ENCODE data around the gene RAB11FIP3.
A peak's percentile ranks its signal among the peaks of the same experiment; 100 is the strongest.

Gene RAB11FIP3

DNA sequence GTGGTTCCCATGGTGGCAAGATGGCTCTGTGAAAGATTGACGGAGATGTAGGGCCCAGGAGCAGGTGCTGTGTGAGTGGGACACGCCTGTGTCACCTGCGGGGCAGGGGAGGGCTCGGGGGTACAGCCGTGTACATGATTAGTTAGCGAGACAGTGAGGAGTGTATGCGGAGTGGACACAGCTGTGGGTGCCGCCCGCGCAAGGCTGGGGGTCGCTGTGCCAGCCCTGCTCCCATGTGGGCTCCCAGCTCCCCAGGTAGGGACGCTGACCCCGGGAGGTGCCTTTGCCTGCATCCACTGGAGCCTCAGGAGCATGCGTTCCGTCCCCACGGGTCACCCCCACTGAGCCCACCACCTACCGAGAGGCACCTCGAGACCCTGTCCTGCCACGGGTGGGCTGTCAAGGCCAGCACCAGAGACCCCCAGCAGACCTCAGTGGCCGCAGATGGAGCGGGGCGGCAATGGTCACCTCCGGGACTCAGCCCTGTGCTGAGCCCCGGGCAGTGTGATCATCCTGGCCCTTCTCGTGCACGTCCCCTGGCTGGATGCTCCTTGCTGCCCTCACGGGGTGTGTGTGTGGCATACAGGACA is 109.5 kb downstream of the RAB11FIP3 start:
- DNase-seq, result no peak

DNA sequence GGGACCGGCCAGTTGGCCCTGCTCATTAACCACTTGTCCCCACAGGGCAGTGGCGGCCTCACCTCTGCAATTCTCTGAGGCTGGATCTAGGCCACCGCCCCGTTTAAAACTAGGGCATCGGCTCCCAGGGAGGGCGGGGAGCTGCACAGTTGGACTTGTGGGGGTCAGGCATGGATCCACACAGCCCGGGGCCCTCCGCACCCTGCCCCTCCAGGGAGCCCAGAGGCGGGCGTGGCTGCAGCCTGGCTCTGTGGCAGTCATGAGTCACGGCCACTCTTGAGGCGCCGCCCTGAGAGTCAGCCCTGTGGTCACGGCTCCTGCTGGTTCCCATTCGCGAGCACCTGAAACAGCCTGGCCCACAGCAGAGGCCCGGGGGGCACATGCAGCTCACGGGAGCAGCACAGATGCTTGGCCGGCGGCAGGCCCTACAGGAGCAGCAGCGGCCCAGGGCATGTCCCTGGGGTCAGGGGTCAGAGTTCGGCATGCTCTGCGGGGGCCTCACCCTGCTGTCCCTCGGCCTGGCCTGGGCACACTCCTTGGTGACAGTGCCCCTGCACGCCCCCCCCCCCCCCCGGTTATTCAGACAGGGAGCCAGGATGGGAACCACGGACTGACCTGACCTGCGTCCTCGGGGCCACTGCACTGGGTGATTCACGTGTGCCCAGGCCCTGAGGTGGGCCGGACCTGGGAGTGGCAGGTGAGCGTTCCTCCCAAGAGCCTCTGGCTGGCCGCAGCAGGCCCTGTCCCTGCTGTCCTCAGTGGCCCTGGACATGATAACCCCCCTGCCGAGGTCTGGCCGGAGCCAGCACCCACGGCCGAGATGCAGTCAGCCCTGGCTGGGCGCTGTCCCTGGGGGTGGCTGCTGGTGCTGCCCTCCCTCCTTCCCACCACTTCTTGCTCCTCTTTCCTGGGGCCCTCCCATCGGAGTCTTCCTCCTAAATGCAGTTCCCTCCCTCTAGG is 110.3 kb downstream of the RAB11FIP3 start:
- no peak for DNase-seq

DNA sequence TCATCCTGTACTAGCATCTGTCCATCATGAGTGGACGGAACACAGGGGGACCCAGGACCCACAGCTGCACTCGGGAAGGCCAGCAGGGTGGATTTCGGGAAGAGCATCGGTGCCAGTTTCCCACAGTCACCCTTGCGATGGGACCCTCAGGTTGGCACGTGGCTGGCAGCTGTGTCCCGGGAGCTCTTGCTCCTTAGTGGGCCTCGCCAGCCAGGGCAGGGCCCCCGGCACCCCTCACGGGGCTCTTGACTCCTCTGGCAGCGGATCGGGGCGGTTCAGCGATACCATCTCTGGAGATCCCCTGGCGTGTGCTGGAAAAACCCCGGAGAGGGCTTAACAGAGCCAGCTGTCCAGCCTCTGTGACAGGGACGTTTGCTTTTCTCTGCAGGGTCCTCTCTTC is 111.3 kb downstream of the RAB11FIP3 start:
- no peak for DNase-seq

DNA sequence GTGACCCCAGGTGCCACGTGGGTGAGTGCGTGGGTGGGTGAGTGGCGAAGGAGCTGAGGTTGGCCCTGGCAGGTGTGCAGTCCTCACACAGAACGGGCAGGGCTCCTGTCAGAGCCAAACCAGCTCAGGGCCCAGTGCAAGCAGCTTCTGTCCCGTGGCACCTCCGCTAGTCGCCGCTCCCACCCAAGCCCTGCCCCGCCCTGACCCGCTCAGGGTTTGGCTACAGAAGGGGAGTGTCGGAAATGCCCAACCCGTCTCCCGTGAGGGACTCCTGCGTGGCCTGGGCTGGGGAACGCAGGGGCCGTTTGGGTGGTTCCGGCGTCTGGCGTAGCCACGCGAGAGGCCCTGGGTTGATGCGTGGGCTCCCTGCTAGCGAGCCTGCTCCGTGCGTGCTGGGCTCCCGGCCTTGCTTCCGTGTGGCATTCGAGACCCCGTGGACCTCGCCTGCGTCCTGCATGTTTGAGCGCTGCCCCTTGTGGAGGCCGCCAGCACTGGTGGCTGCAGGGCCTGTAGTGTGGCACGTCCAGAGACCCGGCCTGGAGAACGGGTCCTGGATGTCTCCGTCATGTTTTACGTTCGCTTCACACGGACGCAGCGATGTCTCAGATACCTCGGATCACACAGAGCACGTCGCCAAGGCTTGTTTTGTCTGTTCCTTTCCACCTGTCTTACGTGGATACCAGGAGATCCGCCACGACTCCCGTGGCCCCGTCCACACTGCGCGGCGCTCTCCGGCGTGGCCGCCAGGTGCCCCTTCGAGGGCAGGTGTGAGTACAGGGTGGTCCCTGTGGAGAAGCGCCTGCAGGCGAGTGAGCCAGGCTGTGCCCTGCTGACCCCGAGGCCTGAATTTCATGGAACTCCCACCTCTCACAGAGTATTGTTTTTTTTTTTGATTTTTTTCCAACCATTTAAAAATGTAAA is 112.2 kb downstream of the RAB11FIP3 start:
- DNase-seq, result peak in 1 of 2 experiments; percentile 34

DNA sequence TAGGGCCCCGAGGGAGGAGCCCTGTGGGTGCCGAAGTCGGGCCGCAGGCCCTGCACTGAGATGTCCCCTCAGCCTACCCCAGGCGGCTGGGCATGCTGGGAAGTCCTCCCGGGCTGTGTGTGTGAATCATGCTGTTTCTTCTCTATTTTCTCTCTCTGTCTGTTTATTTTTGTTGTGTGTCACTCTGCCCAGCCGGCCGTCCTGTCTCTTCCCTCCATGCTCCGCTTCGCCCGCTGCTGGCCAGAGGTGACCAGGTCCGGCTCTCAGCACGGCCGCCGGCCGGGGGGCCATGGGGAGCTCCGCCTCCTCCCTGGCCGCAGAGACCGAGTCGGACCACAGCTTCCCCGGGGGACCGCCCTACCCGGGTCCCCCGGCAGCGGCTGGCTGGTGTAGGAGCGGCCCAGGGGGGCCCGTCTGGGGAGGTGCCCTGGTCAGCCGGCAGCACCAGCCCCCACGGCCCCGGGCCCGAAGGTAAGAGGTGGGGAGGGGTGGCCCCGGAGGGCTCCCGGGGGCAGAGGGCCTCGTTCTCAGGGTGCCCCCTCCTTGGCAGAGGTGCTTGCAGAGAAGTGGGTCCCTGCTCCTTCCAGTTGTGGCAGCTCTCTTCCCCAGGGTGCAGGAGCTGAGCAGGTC is 114.6 kb downstream of the RAB11FIP3 start:
- DNase-seq, result no peak

DNA sequence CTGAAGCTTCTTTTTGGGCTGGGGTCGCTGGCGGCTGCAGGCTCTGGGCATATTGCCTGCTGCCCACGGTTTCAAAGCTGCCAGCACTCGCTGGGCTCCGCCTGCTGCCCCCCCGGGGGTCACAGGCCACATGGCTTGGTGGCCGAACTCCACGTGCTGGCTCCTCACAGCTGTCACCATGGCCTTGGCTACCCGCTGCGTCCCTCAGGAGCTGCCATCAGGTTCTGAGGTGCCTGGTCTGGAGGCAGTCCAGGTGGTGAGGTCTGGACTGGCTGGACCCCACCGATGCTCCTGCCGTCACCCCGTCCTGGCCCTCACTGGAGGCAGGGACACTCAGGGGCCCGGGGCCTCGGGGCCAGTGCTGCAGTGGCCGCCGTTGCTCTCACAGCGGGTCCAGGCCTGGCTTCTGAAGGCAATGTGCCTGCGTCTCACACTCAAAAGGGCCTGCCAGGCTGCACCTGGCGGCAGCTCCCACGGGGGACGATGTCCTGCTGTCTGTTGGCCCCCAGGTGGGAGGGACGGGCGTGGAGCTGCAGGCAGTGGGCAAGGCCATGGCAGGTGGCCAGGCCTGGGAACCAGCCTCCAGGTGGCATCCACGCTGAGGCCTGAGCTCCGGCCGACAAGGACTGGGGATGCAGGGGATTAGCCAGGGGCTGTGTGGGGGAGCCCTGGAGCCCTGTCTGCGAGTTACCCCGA is 115.3 kb downstream of the RAB11FIP3 start:
- DNase-seq, result no peak

DNA sequence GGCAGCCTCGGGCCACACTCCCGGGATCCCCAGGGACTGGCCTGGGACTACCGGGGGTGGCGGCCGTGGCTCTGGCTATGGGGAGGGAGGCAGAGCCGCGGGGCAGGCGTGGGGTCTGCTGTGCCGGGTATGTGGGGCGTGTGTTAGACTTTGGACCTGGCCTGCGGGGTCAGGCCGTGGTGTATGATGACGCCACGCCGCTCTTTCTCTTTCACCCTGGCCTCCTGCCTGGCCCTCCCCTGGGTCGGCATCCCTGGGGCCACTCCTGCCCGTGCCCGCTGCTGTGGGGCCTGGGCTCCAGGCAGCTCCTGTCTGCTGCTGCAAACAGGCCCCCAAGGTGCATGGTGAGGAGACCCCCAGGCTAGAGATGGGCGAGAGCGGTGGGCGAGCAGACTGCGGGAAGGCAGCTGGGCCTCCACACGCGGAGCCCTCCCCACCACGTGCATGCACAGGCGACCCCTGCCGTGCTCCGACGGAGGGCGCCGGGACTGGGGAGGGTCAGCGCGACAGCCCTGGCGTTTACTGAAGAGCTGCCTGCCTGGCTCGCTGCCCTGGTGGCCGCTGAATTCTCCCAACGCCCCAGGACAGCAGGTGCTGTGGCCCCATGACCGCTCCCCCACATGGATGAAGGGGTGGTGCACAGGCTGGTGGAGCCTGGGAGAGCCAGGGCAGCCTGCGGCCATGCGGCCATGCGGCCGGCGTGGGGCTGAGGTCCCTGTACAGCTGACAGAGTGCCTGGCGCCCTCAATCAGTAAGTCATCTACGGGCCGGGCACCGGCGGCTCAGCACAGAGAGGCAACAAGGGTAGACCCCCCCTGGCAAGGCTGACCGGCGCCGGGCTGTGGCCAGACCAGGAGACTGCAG is 118.1 kb downstream of the RAB11FIP3 start:
- DNase-seq, result no peak

DNA sequence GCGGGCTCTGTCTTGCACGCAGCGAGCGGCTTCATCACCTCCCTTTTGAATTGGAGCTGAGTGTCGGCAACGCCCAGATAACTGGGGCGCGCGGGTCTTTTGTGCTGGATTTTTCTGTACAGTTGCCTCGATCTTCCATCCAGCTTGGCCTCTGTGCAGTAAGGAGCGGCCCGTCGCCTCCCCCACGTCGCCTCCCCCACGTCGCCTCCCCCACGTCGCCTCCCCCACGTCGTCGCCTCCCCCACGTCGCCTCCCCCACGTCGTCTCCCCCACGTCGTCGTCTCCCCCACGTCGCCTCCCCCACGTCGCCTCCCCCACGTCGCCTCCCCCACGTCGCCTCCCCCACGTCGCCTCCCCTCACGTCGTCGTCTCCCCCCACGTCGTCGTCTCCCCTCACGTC is 119.1 kb downstream of the RAB11FIP3 start:
- DNase-seq, result no peak

DNA sequence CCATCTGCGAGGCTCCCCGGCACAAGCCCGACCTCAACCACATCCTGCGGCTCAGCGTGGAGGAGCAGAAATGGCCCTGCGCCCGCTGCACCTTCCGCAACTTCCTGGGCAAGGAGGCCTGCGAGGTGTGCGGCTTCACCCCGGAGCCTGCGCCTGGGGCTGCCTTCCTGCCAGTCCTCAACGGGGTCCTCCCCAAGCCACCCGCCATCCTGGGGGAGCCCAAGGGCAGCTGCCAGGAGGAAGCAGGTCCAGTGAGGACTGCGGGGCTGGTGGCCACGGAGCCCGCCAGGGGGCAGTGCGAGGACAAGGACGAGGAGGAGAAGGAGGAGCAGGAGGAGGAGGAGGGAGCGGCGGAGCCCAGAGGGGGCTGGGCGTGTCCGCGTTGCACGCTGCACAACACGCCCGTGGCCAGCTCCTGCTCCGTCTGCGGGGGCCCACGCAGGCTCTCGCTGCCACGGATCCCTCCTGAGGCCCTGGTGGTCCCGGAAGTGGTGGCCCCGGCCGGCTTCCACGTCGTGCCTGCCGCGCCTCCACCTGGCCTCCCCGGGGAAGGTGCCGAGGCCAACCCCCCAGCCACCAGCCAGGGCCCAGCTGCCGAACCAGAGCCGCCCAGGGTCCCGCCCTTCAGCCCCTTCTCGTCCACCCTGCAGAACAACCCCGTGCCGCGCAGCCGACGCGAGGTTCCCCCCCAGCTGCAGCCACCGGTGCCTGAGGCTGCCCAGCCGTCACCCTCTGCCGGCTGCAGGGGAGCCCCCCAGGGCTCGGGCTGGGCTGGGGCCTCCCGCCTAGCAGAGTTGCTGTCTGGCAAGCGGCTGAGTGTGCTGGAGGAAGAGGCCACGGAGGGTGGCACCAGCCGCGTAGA is 121.7 kb downstream of the RAB11FIP3 start:
- DNase-seq, result peak; percentile 53 to 54

DNA sequence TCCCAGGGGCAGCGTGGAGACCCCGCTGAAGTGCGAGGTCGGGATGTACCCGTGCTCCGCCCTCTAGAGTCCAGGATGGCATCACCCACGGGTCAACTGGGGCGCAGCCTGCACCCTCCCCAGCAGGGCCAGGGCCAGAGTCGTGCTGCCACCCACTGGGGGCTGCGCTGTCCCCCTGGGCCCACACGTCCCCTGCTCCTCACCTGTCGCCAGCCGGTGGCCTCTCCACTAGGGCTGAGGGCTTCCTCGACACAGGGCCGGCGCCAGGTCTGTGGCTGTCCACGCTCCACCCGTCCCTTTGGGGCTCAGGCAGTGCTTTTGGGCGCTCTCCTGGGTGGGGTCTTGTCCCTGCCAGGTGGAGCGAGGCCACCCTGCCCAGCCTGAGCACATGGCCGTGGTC is 123.1 kb downstream of the RAB11FIP3 start:
- DNase-seq, result no peak

DNA sequence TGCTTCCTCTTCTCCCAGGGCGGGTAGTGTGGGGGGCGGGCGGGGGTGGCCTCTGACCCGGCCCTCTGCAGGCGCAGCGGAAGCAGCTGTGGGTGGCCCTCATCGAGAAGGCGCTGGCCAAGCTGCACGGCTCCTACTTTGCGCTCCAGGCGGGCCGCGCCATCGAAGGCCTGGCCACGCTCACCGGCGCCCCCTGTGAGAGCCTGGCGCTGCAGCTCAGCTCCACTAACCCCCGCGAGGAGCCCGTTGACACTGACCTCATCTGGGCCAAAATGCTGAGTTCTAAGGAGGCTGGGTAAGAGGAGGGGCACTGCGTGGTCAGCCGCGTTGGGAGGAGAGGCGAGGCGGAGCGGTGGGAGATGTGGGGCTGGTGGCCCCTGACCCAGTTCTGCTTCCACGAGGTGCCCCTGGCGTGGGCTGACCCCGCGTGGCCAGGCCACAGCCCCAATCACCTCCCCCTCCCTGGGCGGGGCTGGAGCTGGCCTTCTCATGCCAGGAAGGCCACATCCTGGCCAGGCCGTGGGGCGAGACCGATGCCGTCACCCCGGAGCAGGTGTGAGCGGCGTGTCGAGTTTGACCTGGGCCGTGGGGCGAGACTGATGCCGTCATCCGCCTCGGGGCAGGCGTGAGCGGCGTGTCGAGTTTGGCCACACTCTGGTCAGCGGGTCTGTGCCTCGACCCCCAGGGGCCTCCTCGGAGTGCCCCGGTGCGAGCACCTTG is 124.3 kb downstream of the RAB11FIP3 start:
- DNase-seq, result no peak

DNA sequence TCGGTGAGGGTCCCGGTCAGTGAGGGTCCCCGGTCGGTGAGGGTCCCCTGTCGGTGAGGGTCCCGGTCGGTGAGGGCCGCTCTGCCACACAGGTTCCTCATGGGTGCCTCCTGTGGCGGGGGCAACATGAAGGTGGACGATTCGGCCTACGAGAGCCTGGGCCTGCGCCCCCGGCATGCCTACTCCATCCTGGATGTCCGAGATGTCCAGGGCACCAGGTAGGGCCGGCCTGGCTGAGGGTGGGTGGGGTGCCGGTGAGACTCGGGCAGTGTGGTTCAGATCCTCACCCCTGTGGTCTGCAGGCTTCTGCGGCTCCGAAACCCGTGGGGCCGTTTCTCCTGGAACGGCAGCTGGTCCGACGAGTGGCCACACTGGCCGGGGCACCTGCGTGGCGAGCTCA is 125.8 kb downstream of the RAB11FIP3 start:
- DNase-seq, result no peak

DNA sequence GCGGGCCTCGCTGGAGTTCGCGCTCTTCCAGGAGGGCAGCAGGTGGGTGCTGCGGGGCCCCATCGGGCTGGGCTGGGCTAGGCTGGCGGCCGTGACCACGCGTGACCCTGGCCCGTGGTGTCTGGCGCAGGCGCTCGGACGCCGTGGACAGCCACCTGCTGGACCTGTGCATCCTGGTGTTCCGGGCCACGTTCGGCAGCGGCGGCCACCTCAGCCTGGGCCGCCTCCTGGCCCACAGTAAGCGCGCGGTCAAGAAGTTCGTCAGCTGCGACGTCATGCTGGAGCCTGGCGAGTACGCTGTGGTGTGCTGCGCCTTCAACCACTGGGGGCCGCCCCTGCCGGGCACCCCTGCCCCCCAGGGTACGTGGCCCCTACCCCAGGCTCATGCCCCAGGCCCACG is 126.7 kb downstream of the RAB11FIP3 start:
- DNase-seq, result no peak

DNA sequence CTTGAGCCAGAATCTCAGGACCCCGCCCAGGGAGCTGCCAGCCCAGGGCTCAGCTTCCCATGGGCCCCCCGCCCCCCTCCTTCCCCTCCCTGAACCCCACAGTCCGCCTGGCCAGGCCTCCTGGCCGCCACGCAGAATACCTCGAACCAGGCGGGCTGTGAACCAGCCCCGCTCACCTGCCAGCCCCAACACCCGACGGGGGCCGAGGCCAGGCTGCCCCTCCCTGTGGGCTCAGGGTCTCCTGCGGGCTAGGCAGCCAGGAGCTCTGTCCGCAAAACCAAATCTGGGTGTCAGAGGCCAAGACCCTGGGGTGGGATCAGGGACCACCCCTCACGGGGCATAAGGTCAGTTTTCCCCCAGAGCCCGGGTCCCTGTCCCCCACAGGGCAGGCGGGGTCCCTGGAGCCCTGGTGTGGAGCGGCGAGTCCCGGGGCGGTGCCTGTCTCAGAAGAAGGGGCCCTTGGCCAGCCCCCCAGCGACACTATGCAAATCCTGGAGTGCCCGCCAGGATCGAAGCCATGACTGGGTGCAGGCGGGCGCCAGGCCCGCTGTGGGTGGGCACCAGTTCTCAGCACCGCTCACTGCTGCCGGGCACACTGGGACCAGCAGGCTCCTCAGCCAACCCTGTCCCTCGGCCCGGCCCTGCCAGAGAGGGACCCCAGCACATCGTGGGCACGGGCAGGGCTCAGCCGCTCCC is 128.3 kb downstream of the RAB11FIP3 start:
- no peak for DNase-seq

DNA sequence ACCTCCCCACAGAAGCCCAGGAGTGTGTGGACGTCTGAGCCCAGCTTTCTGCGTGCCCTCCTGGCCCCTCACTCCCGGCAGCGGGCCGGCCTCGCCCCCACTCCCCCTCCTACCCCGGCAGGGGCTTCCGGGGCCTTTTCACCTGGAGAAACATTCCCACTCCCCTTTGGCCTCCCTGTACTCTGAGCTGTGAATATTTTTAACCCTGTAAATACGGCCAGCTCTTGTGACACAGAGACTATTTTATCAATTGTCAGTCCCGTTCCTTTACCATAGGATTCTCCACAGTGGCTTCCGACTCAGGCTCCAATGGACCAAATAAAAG is 128.8 kb downstream of the RAB11FIP3 start:
- no peak for DNase-seq

DNA sequence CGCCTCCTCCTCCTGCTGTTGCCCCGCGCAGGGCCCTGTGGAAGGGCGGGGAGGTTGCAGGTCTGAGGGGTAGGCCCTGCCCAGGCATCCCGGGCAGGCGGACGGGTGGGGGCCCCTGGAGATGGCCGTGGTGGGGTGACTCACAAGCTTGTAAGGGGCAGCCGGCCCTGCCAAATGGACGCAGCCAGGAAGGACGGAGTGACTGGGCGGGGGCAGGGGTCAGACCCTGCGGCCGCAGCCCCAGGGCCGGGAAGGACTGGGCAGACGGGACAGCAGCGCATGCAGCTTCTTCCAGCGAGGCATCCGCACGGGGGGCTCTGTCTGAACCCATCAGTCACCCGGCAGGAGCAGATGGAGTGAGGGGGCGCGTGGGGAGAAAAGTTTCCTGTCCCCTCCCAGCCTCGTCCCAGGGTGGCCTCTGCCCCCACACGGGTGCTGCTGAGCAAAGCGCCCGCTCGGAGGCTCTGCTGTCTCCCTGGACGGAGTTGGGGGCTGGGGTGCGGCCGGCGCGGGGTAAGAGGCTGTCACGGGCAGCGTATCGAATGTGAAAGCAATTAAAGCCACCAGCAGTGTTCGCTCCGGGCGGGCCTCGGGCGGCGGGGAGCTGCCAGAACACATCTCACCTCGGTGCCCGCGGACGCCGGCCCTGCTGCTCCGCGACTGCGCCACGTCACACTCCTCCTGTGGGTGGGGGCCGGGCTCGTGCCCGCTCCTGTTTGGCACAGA is 129.4 kb downstream of the RAB11FIP3 start:
- DNase-seq, result no peak

DNA sequence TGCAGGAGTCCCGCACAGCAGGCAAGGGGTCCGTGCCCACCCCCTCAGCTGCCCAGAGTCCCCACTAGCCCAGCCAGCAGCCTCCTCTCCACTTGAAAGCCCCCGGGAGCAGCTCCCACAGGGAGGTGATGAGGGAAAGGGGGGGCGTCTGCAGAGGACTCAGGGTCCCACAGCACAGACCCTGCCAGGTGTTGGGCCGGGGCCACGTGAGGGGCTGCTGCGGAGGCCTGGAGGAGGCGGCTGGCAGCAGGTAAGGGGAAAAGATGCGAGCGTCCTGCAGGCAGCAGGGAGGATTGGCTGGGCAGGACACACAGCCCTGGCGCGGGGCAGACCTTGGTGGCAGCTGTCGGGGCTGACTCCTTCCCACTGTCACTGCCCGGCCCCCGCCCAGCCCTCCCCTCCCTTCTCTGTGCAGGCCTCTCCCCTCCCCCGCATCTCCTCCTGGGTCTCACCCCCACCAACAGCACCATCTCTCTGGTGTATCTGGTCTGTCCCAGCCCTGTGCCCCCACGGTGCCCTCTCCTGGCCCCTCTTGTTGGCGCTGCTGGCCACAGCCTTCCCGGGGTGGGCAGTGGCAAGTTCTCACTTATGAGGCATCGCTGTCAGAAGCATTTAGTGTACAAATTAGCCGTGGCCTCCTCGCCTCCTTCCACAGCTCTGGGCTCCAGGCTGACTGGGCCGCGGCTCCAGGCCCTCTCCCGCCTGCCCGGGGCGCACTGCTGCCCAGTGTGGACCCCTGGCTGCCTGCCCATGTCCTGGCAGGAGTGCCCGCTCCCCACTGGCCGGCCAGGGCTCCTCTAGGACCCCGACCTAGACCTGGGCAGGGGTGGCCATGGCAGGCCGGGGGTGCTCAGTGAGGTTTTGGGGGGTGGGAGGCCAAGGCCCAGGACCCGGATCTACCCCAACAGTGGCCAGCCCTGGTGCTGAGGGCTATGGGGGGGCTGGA is 130.4 kb downstream of the RAB11FIP3 start:
- no peak for DNase-seq

Measured in stimulated activated CD4-positive, alpha-beta T cell treated with anti-CD3 and anti-CD28 coated beads, Interleukin-4, amount 100 ng/mL, for 4 hours (primary cell).